DMS153 treated with DMSO at 0.1 percent for 48 hours (cell line): ENCODE data around the gene BRIP1.
"Not testable (repeated sequence)": the region's sequence is repeated elsewhere in the genome, so short reads cannot be mapped to it uniquely, and the experiment has no call there.

ENCODE experiments used
- DNase-seq: peaks from one replicate; lab custom pipeline; 2025; ENCODE audit not compliant: unreplicated experiment; lab: John Stamatoyannopoulos, UW

The BRIP1 gene

DNA sequence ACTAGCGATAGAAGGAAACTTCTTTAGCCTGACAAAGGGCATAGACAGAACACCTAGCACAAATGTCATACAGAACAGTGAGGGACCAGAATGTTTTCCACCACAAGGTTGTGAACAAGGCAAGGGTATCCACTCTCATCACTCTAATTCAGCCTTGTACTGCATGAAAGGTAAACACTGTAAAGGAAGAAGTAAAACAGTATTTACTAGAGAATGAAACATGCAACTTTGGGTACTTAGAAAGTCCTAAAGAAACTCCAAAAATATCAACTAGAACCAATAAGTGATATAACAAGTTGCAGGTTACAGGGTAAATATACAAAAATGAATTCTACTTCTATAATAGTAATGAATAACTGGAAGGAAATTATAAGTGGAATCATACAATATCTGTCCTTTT lies 32.2 kb downstream of the BRIP1 start:
- no peak for DNase-seq

- DNase-seq, result no peak
Measured at GRCh38 chr17:61828694-61829093, 34.6 kb downstream of the BRIP1 start.

DNA sequence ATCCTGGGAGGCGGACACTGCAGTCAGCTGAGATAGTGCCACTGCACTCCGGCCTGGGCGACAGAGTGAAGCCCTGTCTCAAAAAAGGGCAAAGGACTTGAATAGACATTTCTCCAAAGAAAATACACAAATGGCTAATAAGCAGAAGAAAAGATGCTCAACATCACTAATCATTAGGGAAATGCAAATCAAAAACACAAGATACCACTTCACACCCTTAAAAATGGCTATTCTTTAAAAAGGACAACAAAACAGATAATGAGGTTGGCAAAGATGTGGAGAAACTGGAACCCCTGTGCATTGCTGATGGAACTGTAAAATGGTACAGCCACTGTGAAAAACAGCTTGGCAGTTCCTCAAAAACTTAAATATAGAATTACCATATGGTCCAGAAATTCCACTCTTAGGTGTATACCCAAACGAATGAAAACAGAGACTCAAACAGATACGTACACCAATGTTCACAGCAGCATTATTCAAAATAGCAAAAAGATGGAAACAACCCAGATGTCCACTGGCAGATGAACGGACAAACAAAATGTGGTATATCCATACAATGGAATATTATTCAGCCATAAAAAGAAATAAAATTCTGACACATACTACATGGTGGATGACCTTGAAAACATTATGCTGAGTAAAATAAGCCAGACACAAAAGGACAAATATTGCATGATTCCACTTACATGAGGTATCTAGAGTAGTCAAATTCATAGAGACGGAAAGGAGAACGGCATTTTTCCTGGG lies 35.5 kb downstream of the BRIP1 start:
- DNase-seq, result no peak

- not testable (repeated sequence) for DNase-seq
Measured at GRCh38 chr17:61826866-61827265, 36.5 kb downstream of the BRIP1 start.

GRCh38 chr17:61826198-61826597 lies 37.1 kb downstream of the BRIP1 start:
- not testable (repeated sequence) for DNase-seq

GRCh38 chr17:61825448-61826137 lies 37.7 kb downstream of the BRIP1 start:
- no peak for DNase-seq

DNA sequence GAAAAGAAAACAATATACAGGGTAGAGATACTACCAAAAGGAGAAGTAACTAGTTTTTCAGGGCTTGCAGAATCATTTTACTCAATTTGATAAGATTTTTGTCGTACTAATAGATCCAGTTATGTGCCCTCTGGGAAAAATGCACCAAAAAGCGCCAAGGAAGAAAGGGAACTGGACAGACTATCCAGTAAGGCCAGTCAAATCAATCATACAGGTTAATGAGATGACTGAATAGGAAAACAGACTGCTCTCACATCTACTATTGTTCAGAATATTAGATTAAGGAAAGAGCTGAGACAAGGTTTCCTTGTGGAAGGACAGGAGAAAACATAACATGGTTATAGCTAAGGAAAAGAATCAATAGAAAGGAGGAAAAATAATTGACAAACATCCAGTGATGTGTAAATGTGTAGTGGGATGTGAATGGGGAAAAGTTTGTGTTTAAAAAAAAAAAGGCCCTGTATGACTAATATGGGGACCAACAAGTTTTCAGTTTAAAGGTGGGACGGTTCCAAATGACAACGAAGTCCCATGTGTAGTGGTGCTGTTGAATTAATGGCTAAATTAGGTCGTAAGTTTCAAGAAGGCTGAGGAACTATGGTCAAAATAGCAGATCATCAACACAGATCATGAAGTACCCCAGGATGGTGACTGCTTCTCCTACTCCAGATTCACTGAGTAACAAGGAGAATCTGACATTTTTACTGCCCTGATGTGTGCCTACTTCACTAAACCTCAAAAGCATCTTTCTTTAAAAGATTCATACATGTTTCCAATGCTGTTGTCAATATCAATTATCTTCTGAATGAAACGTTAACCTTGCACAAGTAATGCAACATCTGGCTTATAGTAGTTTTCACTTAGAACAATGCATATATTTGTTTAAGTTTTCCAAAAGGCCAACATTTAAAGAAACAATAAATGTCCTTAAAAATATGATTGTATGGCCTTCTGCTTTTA lies 40.7 kb downstream of the BRIP1 start:
- DNase-seq, result no peak

GRCh38 chr17:61821655-61822054 lies 41.7 kb downstream of the BRIP1 start:
- no peak for DNase-seq

DNA sequence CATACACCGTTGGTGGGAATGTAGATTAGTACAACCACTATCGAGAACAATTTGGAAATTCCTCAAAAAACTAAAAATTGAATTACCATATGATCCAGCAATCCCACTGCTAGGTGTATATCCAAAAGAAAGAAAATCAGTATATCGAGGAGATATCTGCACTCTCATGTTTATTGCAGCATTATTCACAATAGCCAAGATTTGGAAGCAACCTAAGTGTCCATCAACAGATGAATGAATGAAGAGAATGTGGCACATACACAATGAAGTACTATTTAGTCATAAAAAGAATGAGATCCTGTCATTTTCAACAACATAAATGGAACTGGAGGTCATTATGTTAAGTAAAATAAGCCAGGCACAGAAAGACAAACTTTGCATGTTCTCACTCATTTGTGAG lies 44.1 kb downstream of the BRIP1 start:
- DNase-seq, result not testable (repeated sequence)

DNA sequence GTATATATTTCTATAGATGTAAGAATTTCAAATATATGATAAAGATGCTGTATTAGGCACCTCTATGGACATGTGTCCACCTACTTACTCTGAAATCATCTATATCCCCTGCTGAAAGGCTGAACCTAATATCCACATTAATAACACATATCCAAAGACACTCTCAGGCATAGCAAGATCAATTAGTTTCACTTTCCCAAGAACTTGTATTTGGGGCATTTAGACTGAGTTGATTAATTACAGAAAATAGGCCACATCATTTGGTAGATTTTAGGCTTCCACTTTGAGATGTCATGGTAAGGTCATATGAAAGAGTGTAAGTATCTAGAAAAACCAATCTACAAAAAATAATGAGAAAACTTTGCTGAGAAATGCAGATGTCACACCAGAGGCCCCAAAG lies 45.1 kb downstream of the BRIP1 start:
- DNase-seq, result no peak

DNA sequence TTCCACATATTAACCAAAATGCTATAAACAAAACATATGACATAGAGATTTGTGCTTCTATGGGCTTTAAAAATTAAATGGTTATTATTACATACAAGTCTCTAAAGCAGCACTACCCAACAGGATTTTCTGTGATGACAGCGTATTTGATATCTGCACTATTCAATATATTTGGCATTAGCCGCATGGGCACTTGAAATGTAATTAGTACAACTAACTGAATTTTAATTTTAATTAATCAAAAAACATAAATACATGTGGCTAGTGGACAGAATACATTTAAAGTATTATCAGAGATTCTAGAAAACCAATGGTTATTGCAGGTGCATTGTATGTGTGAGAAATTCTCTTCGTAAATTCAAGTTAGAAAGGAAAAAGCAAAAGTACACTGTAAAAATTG lies 45.9 kb downstream of the BRIP1 start:
- DNase-seq, result no peak

DNA sequence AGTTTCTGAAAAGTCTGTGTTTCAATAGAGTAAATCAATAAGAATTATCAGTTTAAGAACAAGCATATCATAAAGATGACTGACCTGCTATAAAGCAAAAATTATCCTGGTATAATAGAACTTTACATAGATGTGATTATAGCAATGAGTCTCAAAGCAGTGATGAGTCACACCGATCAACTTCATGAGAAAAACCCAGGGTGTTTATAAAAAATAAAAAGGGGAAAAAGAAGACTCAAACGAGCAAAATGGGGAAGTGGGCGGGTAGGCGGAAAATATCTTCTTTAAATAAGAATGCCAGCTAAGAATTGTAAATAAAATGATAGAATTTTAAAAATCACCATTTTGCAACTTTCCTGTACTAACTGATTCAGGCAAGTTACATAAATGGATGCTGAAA lies 46.8 kb downstream of the BRIP1 start:
- no peak for DNase-seq

GRCh38 chr17:61815863-61816503 lies 47.3 kb downstream of the BRIP1 start:
- no peak for DNase-seq

- no peak for DNase-seq
Measured at GRCh38 chr17:61814485-61814884, 48.8 kb downstream of the BRIP1 start.

- no peak for DNase-seq
Measured at GRCh38 chr17:61813211-61813610, 50.1 kb downstream of the BRIP1 start.

DNA sequence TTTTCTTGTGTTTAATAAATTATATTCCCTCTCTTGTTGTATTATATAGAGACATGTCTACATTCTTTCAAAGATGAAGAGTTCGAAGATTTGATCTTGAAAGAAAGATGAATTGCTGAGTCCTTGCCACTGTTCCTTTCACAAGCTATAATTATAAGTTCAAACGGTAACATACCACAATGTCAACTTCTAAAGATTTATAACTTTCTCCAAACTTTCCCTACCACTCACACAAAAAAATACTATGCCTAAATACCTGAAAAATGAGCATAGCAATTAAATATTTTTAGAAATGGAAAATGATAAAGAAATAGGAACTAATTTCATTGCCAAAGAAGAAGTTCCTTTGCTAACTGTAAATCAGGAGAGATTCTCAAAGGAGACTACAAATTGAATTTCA lies 50.6 kb downstream of the BRIP1 start:
- no peak for DNase-seq

- peak; percentile 61 for DNase-seq
Measured at GRCh38 chr17:61809816-61810392, 53.4 kb downstream of the BRIP1 start.

GRCh38 chr17:61808442-61808841 lies 54.9 kb downstream of the BRIP1 start:
- no peak for DNase-seq

DNA sequence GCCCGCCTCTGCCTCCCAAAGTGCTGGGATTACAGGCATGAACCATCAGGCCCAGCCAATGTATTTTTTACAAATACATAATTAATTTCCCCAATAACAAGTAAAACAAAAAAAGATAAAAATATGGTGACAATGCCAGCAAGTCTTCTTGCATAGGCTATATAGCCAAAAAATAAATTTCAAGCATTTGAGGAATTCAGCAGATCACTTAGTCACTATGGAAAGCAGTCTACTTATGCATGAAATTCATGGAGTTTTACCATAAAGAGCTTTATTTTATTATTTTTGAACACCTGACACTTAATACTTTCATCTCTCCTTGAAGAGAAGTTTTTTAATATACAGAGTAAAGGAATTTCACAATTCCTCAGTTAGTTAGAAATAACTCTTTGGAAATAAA lies 56.4 kb downstream of the BRIP1 start:
- no peak for DNase-seq

- peak; percentile 13 for DNase-seq
Measured at GRCh38 chr17:61806081-61806828, 57.1 kb downstream of the BRIP1 start.
